WERI-Rb-1 (cell line): ENCODE results near the gene PRSS57.

Source experiments
- DNase-seq: peaks from one replicate; pipeline ENCODE4 v3.0.0-alpha.2; 2020
- H3K27ac ChIP-seq: fragments of 250-450 bp; sonication (Bioruptor Pico); 2 replicates; pipeline ENCODE4 v1.5.1; 2020; ENCODE audit warnings: mild to moderate bottlenecking, moderate library complexity
- H3K27me3 ChIP-seq: fragments of 250-450 bp; sonication (Bioruptor Pico); 2 replicates; pipeline ENCODE4 v1.5.1; 2021; ENCODE audit warnings: mild to moderate bottlenecking, low read depth, moderate library complexity; ENCODE audit not compliant: insufficient read depth, severe bottlenecking
- H3K36me3 ChIP-seq: fragments of 250-450 bp; sonication (Bioruptor Pico); 2 replicates; pipeline ENCODE4 v1.5.1; 2020; ENCODE audit warnings: mild to moderate bottlenecking, moderate library complexity
- H3K4me3 ChIP-seq: 2 replicates; pipeline ENCODE4 v1.5.1; 2011; ENCODE audit warnings: low read depth, mild to moderate bottlenecking, control low read depth, low read length
- H3K9me3 ChIP-seq: fragments of 250-450 bp; sonication (Bioruptor Pico); 2 replicates; pipeline ENCODE4 v1.5.1; 2021; ENCODE audit warnings: mild to moderate bottlenecking, moderate library complexity; ENCODE audit not compliant: severe bottlenecking
- CTCF ChIP-seq: IDR thresholded peaks from 2 replicates; pipeline ENCODE4 v1.5.1; 2011; ENCODE audit warnings: low read depth, mild to moderate bottlenecking, control low read depth, inconsistent platforms, low read length

Gene PRSS57

DNA sequence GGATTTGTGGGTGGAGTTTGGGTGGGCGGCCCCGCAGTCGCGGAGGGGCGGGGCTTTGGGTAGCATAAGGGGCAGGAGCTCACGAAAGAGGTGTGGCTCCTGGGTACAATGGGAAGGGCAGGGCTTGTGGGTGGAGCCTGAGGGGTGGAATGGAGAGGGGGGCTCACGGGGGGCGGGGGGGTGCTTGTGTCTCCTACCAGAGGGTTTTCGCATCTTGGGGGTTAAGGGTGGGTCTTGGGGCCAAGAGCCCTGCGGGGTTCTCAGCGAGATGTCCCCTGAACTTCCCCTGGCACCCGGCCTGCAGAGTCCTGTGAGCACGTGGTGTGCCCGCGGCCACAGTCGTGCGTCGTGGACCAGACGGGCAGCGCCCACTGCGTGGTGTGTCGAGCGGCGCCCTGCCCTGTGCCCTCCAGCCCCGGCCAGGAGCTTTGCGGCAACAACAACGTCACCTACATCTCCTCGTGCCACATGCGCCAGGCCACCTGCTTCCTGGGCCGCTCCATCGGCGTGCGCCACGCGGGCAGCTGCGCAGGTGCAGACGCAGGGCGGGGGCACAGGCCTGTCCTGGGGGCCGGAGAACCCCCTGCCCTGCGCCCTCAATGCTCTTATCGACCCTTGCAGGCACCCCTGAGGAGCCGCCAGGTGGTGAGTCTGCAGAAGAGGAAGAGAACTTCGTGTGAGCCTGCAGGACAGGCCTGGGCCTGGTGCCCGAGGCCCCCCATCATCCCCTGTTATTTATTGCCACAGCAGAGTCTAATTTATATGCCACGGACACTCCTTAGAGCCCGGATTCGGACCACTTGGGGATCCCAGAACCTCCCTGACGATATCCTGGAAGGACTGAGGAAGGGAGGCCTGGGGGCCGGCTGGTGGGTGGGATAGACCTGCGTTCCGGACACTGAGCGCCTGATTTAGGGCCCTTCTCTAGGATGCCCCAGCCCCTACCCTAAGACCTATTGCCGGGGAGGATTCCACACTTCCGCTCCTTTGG is 13.9 kb downstream of the PRSS57 start:
- Histone ChIP-seq H3K4me3 (peak overlapping the region; percentile 64), H3K27ac (peak overlapping the region; percentile 70), H3K36me3 (no peaks in the 10 kb centered on the region; the same call in 1 of the 2 replicates), H3K27me3 (peaks cover 5% of the 10 kb centered on the region), H3K9me3 (no peaks in the 10 kb centered on the region)
- peak; percentile 95 for DNase-seq
- TF ChIP-seq CTCF: no peak

DNA sequence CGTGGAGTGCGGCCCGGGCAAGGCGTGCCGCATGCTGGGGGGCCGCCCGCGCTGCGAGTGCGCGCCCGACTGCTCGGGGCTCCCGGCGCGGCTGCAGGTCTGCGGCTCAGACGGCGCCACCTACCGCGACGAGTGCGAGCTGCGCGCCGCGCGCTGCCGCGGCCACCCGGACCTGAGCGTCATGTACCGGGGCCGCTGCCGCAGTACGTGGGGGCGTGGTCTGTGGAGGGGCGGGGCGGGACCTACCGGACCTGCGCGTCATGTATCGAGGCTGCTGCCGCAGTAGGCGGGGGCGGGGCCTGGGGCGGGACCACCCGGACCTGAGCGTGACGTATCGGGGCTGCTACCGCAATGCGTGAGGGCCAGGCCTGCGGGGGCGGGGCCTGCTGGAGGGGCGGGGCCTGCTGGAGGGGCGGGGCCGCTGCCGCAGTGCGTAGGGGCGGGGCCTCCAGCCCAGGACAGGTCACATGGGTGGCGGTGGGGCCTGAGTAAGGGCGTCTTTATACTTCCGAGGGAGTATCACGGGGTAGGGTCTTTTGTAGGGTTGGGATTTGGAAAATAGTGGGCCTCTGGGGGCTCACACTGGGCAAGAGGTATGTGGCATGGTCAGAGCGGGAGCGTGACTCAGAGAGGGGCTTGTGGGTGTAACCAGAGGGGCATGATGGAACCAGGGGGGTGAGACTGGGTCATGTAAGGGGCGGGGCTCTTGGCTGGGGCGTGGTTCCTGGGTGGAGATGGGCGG is 14.8 kb downstream of the PRSS57 start:
- peak; percentile 72 for TF ChIP-seq CTCF
- no peaks in the 10 kb centered on the region; the same call in 1 of the 2 replicates for H3K36me3 ChIP-seq
- peak overlapping the region; percentile 96 for H3K27ac ChIP-seq
- H3K27me3 ChIP-seq: peaks cover 11% of the 10 kb centered on the region
- peak overlapping the region; percentile 64 for H3K4me3 ChIP-seq
- H3K9me3 ChIP-seq: no peaks in the 10 kb centered on the region
- DNase-seq: peak; percentile 99

DNA sequence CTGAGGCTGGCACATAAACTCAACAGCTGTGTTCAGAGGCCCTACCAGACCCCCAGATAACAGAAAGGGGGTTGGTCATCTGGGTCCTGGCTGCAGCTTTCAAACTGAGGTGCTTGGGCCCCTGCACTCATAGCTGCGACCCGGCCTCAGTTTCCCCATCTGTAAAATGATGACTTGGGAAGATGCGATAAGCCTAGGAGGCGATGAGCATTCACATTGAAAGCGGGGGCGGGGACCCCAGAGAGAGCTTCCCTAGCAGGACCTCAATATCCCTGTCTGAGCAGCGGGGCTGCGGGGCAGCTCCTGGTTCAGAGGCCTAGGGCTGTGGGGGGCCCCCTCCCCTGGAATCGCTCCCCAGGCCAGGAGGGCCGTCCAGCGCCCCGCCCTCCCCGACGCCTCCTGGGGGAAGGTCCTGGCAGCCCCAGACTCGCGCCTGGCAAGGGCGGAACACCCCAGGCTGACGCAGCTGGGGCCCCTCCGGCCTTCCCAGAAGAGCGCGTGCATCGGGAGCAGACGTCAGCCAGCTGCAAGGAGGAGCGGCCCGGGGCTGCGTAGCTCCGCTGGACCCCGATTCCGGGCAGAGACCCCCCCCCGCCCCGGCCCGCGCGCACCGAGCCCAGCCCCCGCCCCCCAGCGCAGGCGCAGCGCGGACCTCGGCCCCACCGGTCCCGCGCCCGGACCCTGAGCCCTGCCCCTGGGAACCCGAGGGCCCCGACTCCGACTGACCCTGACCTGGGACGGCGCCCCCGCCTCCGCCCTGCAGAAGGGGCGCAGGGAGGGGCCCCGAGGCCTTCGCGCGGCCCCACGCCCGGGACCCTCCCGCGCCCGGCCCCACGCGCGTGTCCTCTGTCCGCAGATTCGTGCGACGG is 15.6 kb downstream of the PRSS57 start:
- Histone ChIP-seq H3K27me3 (peaks cover 15% of the 10 kb centered on the region), H3K36me3 (no peaks in the 10 kb centered on the region; the same call in 1 of the 2 replicates), H3K27ac (peak overlapping the region; percentile 96), H3K4me3 (peak overlapping the region; percentile 61), H3K9me3 (no peaks in the 10 kb centered on the region)
- peak; percentile 44 for DNase-seq
- TF ChIP-seq CTCF: no peak

- DNase-seq: no peak
- H3K36me3 ChIP-seq: no peaks in the 10 kb centered on the region; the same call in 1 of the 2 replicates
- no peak for TF ChIP-seq CTCF
- peaks cover 15% of the 10 kb centered on the region for H3K27me3 ChIP-seq
- H3K4me3 ChIP-seq: no peak overlapping the region; the same call in 1 of the 2 replicates
- H3K27ac ChIP-seq: no peak overlapping the region
- H3K9me3 ChIP-seq: no peaks in the 10 kb centered on the region
These were observed 16.4 kb downstream of the PRSS57 start for GRCh38 chr19:678791-679388.
